Activated naive CD8-positive, alpha-beta T cell treated with anti-CD3 and anti-CD28 coated beads, Interleukin-2, amount 50 U/mL, for 24 hours (primary cell): ENCODE measurements around the gene GRIA1.

Experiments used
- ATAC-seq: fragments of 150-1000 bp; cut with Tn5 transposase; one replicate; pipeline ENCODE4 v1.10.0; 2021
- DNase-seq: peaks from one replicate; pipeline ENCODE4 v3.0.0; 2021
- H3K27ac Mint-ChIP-seq: one replicate; pipeline ENCODE4 v1.8.0; 2021; ENCODE audit warnings: mild to moderate bottlenecking, mixed read lengths
- H3K27me3 Mint-ChIP-seq: one replicate; pipeline ENCODE4 v1.8.0; 2021; ENCODE audit warnings: mixed read lengths
- H3K36me3 Mint-ChIP-seq: one replicate; pipeline ENCODE4 v1.8.0; 2021; ENCODE audit warnings: low read depth, mixed read lengths
- H3K4me1 Mint-ChIP-seq: one replicate; pipeline ENCODE4 v1.8.0; 2021; ENCODE audit warnings: mixed read lengths
- H3K4me3 Mint-ChIP-seq: one replicate; pipeline ENCODE4 v1.8.0; 2021; ENCODE audit warnings: mild to moderate bottlenecking, moderate library complexity, mixed read lengths
- H3K9me3 Mint-ChIP-seq: one replicate; pipeline ENCODE4 v1.8.0; 2021; ENCODE audit warnings: mixed read lengths

Gene GRIA1

DNA sequence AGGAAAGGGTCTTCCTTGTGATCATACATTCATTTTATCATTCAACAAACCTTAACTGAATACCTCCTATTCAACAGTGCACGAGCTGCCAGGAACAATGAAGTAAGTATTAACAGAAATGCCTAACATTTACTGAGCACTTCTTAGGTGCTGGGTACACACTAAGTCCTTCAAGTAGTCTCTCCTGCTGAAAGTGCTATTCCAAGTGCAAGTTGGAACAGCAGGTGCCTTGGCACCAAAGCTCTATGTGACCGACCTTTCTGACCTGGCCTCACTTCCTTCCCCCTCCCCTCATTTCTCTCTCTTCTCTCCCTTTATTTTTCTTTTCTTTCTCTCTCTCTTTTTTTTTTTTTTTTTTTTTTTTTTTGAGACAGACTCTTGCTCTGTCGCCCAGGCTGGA, 94.5 kb downstream of the GRIA1 start:
- no peak overlapping the region for H3K27ac Mint-ChIP-seq
- DNase-seq = no peak
- no peaks in the 10 kb centered on the region for H3K4me1 Mint-ChIP-seq
- H3K27me3 Mint-ChIP-seq = peaks cover 2% of the 10 kb centered on the region
- no peaks in the 10 kb centered on the region for H3K9me3 Mint-ChIP-seq
- H3K4me3 Mint-ChIP-seq = no peak overlapping the region
- no peaks in the 10 kb centered on the region for H3K36me3 Mint-ChIP-seq
- no peak for ATAC-seq

DNA sequence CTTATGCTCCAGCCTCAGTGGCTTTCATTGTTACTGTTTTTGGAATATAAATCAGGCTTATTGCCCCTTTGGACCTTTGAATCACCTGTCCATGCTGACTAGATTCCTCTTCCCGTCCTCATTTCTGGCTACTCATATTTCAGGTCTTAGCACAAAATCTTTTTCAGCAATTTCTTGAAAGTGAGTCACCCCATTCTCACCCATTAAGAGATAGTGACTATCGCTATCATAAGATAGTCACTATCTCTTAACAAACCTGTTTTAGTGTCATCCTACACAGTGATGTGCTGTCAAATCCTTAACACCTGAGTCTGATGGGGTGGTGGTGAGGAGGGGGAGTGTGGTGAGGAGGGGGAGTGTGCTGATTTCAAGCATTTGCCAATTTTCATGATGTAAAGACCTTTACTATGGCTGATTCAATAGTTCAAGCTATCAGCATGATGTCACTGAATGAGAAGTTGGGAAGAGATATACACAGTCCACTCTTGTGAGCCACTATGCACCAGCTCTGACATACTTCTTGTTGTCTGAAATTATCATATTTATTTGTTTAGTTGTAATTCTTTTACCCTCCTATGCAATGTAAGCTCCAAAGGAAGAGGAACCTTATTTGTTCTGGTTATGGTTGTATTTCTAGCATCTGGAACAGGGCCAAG, 95.3 kb downstream of the GRIA1 start:
- Mint-ChIP-seq H3K36me3 (no peaks in the 10 kb centered on the region), H3K27me3 (peaks cover 2% of the 10 kb centered on the region), H3K4me1 (no peaks in the 10 kb centered on the region), H3K9me3 (no peaks in the 10 kb centered on the region), H3K27ac (no peak overlapping the region), H3K4me3 (no peak overlapping the region)
- DNase-seq (no peak), ATAC-seq (no peak)

DNA sequence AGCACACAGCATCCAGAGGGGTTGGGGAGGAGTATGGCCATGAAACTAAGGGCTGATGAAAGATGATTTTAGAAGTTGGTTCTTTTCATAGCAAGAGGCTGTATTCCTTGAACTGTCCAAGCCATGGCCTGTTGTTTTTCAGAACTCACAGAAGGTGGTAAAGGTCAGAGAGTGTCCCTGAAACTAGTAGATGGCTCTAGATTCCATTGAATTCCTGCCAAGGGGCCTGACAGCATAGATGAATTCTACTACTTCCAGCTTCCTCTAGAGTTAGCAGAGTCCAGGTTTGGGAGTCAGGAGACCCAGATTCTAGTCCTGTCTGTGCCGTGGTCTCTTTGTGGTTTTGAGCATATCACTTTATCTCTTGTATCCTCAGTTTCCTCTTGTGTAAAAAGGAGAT, 101.6 kb downstream of the GRIA1 start:
- ATAC-seq (no peak), DNase-seq (no peak)
- Mint-ChIP-seq H3K4me1 (no peaks in the 10 kb centered on the region), H3K36me3 (no peaks in the 10 kb centered on the region), H3K4me3 (no peak overlapping the region), H3K27ac (no peak overlapping the region), H3K27me3 (no peaks in the 10 kb centered on the region), H3K9me3 (peaks cover 7% of the 10 kb centered on the region)

DNA sequence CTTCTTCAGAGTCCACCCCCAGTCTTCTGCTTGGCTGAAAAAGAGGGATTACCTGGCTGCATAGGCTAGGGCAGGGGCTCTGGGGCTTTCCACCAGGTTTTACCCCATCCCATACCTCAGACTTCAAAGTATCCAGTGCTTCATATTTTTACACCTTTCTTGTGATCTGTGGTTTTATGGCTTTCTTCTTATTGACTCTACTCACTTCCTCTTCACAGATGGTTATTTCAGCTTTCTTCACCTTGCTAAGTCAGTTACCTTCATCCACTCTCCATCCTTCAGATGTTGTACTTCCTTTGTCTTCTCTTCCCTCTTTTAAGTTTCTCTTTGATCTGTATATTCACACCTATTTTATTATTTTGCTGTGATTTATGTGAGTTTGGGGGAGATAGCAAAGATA, 104.3 kb downstream of the GRIA1 start:
- Mint-ChIP-seq H3K36me3 (no peaks in the 10 kb centered on the region), H3K4me1 (no peaks in the 10 kb centered on the region), H3K27ac (no peak overlapping the region), H3K9me3 (peaks cover 7% of the 10 kb centered on the region), H3K4me3 (no peak overlapping the region), H3K27me3 (peaks cover 2% of the 10 kb centered on the region)
- DNase-seq (no peak), ATAC-seq (no peak)

DNA sequence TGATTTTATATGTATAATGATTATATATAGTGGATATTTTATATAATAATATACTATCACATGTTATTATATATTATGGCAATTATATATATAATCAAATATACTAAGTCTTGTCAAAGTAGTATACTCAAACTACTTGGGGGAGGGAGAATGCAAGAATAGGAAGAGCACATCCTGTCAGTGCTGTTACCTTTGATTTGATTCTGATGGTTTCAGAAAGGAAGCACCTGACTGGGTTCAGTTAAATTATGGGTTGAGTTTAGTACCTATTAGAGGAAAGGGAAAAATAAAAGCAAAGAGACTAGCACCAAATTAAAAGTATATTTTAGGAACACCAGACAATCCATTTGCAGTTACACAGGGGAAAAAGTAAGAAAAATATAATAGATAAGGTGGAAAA, 107.6 kb downstream of the GRIA1 start:
- Mint-ChIP-seq H3K27me3 (peaks cover 2% of the 10 kb centered on the region), H3K9me3 (peaks cover 7% of the 10 kb centered on the region), H3K4me1 (no peaks in the 10 kb centered on the region), H3K36me3 (no peaks in the 10 kb centered on the region), H3K27ac (no peak overlapping the region), H3K4me3 (no peak overlapping the region)
- DNase-seq (no peak), ATAC-seq (no peak)

DNA sequence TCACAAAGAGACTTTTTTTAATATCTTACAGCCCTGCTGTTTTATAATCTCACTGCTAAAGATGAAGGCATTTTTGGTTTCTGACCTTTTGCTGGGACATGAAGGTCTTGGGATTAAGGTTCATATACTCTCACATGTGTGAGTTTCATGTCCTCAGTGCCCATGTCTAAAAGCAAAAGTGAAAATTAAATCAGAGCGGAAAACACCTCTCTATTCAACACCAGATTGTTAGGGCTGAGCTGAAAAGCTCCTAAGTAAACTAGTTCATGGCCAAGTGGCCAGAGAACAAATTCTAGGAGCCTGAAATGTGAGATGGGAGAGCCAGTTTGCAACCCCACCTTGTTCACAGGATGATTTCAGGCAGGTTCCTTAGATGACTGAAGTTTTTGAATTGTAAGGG, 110.9 kb downstream of the GRIA1 start:
- no peak for DNase-seq
- H3K4me1 Mint-ChIP-seq = no peaks in the 10 kb centered on the region
- ATAC-seq = no peak
- H3K36me3 Mint-ChIP-seq = no peaks in the 10 kb centered on the region
- no peak overlapping the region for H3K4me3 Mint-ChIP-seq
- H3K27me3 Mint-ChIP-seq = peaks cover 2% of the 10 kb centered on the region
- no peak overlapping the region for H3K27ac Mint-ChIP-seq
- H3K9me3 Mint-ChIP-seq = no peaks in the 10 kb centered on the region

DNA sequence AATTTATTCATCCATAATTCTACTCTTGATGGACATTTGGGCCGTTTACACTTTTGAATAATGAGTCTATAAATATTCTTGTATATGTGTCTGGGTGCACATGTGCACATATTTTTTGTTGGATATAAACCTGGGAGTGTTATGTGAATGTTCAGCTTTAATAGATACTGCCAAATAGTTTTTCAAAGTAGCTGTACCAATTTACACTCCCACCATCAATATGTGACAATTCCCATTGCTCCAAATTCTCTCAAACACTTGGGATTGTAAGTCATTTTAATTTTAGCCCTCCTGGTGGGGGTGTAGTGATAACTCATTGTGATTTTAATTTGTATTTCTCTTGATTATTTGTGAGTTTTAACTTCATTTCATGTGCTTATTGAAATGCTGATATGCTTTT, 114.9 kb downstream of the GRIA1 start:
- H3K4me1 Mint-ChIP-seq = no peaks in the 10 kb centered on the region
- no peaks in the 10 kb centered on the region for H3K36me3 Mint-ChIP-seq
- no peak overlapping the region for H3K4me3 Mint-ChIP-seq
- DNase-seq (no peak), ATAC-seq (no peak)
- H3K27me3 Mint-ChIP-seq = no peaks in the 10 kb centered on the region
- no peak overlapping the region for H3K27ac Mint-ChIP-seq
- H3K9me3 Mint-ChIP-seq = no peaks in the 10 kb centered on the region

DNA sequence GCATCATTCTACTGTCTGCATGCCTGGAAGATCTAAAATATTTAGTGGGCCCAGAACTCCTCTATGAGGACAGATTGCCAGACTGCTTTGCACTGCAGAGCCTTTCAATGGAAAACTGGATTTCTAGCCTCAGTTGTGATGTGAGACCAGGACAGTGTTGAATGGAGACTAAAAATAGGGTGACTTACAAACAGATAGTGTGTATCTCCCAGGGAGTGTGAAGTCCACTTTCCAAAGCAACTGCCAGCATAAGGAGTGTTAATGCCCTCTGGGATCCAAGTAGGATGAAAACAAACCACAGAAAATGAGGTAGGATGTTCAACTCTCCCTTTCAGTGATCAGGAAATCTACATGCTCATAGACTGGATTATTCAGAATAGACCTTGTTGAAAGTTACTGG, 119.5 kb downstream of the GRIA1 start:
- DNase-seq (no peak), ATAC-seq (no peak)
- H3K27me3 Mint-ChIP-seq = peaks cover 4% of the 10 kb centered on the region
- H3K9me3 Mint-ChIP-seq = no peaks in the 10 kb centered on the region
- no peak overlapping the region for H3K27ac Mint-ChIP-seq
- no peaks in the 10 kb centered on the region for H3K4me1 Mint-ChIP-seq
- no peaks in the 10 kb centered on the region for H3K36me3 Mint-ChIP-seq
- no peak overlapping the region for H3K4me3 Mint-ChIP-seq

DNA sequence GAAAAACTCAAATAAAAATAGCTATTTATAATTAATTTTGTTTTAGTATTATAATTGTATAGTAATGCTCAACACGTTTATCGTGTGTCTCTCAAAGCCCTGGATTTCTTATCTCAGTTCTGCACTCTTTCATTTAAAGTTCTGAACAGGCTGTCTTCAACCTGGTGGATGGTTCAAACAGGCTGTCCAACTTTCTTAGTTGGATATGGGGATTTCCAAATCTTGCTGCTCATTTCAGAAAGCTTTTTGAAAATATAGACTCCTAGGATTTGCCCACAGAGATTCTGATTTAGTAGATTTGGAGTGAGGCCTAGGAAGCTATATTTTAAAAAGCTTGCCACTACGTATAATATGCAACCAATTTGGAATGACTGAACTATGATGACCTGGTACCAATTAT, 120.3 kb downstream of the GRIA1 start:
- no peaks in the 10 kb centered on the region for H3K9me3 Mint-ChIP-seq
- no peak overlapping the region for H3K4me3 Mint-ChIP-seq
- DNase-seq (no peak), ATAC-seq (no peak)
- no peaks in the 10 kb centered on the region for H3K36me3 Mint-ChIP-seq
- no peaks in the 10 kb centered on the region for H3K4me1 Mint-ChIP-seq
- no peak overlapping the region for H3K27ac Mint-ChIP-seq
- peaks cover 4% of the 10 kb centered on the region for H3K27me3 Mint-ChIP-seq

DNA sequence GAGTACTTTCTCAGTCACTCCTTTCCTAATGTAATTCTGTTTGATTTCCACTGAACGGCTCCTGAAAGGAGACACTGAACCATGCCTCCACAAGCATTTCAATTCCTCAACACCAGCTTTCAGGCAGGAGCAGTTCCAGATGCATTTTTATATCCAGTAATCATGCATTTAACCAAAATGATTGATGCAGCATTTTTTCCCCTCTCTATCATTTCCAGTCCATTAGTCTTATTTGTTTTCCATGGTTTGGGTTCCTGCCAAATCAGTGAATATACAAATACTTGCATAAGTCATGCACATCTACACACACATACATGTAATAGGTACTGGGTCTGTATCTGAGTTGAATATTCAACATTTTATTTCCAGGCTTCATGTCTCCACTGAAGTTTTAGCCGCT, 122.7 kb downstream of the GRIA1 start:
- no peak overlapping the region for H3K27ac Mint-ChIP-seq
- H3K4me1 Mint-ChIP-seq = no peaks in the 10 kb centered on the region
- no peak overlapping the region for H3K4me3 Mint-ChIP-seq
- H3K27me3 Mint-ChIP-seq = peaks cover 6% of the 10 kb centered on the region
- ATAC-seq = no peak
- DNase-seq = no peak
- no peaks in the 10 kb centered on the region for H3K36me3 Mint-ChIP-seq
- H3K9me3 Mint-ChIP-seq = no peaks in the 10 kb centered on the region

DNA sequence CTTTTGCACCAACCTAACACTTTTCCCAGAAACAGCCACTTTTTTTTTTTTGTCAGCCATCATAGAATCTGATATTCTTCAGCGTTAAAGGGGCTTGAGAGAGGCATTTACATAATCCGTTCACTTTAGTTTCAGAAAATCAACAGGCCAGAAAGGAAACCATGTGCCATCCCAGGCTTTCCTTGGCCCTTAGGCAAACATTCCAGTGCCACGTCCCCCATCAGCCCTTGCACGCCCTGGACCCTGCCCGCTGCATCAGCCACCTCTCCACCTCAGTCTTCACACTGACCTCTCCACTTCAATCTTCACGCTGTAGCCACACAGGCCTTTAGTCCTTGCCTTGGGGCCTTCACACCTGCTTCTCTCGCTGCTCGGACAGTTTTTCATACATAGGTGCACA, 123.2 kb downstream of the GRIA1 start:
- Mint-ChIP-seq H3K27me3 (peaks cover 8% of the 10 kb centered on the region), H3K4me3 (no peak overlapping the region), H3K36me3 (no peaks in the 10 kb centered on the region), H3K9me3 (no peaks in the 10 kb centered on the region), H3K27ac (no peak overlapping the region), H3K4me1 (no peaks in the 10 kb centered on the region)
- DNase-seq = no peak
- no peak for ATAC-seq

DNA sequence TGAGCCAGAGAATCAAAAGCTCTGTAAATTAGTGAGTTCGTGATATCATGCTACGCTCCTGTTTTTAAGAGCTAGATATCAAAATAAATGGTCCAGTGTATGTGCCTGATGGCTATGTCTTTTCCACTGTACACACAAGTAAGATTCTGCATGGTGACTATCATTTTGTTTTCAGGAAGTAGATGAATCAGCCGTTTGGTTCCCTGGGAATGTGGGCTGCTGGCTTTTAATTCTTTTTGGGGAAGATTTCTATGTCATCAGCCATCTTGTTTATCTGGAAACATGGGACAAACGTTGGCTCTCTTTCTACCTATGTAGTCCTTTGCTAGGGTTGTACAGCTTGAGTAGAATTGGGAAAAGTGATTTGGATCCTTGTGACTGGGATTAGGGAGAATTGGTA, 126.7 kb downstream of the GRIA1 start:
- ATAC-seq = no peak
- Mint-ChIP-seq H3K4me1 (no peaks in the 10 kb centered on the region), H3K4me3 (no peak overlapping the region), H3K27ac (no peak overlapping the region), H3K27me3 (peaks cover 8% of the 10 kb centered on the region), H3K9me3 (no peaks in the 10 kb centered on the region), H3K36me3 (no peaks in the 10 kb centered on the region)
- DNase-seq = no peak

DNA sequence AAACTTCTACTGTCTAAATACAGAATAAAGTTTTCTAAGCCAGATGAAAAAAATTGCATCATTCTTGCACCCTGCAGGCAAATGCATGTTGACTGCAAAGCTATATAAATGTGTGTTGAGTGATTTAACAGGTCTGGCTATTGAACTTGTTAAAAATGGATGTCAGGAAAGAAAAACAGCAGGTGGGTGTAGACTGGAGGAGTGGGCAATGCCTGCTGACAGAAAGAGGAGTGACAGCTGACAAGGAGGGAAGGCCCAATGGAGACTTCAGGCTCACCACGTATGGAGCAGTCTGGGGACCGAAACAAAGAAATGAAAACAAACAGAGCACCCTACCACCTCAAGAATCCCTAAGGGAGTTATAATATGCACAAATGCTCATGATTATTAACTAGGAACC, 127.8 kb downstream of the GRIA1 start:
- H3K4me3 Mint-ChIP-seq = no peak overlapping the region

DNA sequence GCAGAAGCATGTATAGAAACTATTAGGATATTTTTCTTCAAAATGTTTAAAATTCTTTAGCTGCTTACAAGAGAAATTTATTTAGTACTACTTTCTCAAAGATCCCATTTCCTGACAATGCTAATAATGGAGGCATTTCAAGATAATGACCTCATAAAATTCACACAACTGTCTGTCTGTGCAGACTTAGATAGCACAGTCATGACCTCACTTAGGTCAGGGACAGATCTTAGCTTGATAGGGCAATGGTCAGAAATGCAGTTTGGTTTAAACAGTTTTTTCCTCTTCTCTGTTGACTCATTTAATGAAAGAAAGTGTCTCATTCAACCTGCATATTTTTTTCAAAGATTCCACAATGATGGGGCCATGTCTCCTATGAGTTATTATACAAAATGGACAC, 128.4 kb downstream of the GRIA1 start:
- ATAC-seq = no peak
- no peaks in the 10 kb centered on the region for H3K36me3 Mint-ChIP-seq

More for the DNA sequence above, 127.8 kb downstream of the GRIA1 start:
- DNase-seq (no peak), ATAC-seq (no peak)
- Mint-ChIP-seq H3K9me3 (no peaks in the 10 kb centered on the region), H3K36me3 (no peaks in the 10 kb centered on the region), H3K4me1 (no peaks in the 10 kb centered on the region), H3K27me3 (peaks cover 8% of the 10 kb centered on the region), H3K27ac (no peak overlapping the region)

DNA sequence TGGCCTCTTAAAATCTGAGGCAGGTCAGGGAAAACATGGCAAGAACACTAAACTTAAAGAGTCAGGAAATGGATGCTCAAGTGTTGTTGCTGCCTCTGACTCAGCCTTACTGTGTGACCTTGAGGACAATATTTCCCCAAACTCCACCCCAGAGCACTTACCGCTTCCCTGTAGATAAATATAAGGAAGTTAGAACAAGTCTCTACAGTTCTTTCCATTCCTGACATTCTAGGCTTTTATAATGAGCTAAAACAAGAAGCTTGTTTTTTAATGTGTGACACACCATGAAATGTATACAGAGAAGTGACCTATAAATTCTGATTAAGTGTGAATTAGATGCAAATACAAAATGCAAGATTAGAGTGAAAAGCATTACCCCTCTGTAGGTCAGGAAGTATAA, 129.3 kb downstream of the GRIA1 start:
- ATAC-seq (no peak), DNase-seq (no peak)
- Mint-ChIP-seq H3K4me1 (no peaks in the 10 kb centered on the region), H3K4me3 (no peak overlapping the region), H3K27ac (no peak overlapping the region), H3K36me3 (no peaks in the 10 kb centered on the region), H3K27me3 (peaks cover 3% of the 10 kb centered on the region), H3K9me3 (no peaks in the 10 kb centered on the region)

More for the DNA sequence above, 128.4 kb downstream of the GRIA1 start:
- Mint-ChIP-seq H3K9me3 (no peaks in the 10 kb centered on the region), H3K27me3 (peaks cover 7% of the 10 kb centered on the region), H3K4me1 (no peaks in the 10 kb centered on the region), H3K27ac (no peak overlapping the region), H3K4me3 (no peak overlapping the region)
- no peak for DNase-seq

DNA sequence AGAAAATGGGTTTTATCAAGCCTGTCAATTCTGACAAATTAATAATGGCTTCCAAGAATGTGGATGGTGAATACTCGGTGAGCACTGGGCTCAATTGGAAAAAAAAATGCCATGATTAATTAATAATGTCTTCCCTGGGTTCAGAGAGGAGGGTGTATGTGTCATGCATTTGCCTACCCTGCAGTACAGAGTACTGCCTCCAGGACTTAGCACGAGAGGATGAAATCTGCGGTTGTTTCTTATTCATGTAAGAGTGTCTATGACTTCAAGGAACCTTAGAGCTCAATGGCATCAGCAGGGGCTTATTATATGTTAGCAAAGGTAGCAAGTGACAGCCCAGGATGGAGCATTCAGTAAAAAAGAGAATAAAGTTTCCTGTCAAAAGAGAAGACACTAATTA, 132.7 kb downstream of the GRIA1 start:
- no peak for DNase-seq
- ATAC-seq = no peak
- Mint-ChIP-seq H3K4me3 (no peak overlapping the region), H3K27me3 (peaks cover 1% of the 10 kb centered on the region), H3K27ac (no peak overlapping the region), H3K9me3 (no peaks in the 10 kb centered on the region), H3K36me3 (no peaks in the 10 kb centered on the region), H3K4me1 (no peaks in the 10 kb centered on the region)
